Panc1 (cell line): ENCODE measurements around the gene GALR1. TPM values are rescaled to one million over a fixed set of nuclear protein-coding genes. Genes with fewer than 3 reads are reported as not detected.
A peak's percentile ranks its signal among the peaks of the same experiment; 100 is the strongest.

Experiments
- ATAC-seq: fragments of 200-7000 bp; cut with Tn5 transposase; 2 replicates; pipeline ENCODE4 v1.9.1; 2020; ENCODE audit warnings: mild to moderate bottlenecking, moderate library complexity
- BruUV-seq: library from RNA; stranded (reverse); fragments of 400-500 nt; replicated peaks from 2 replicates; lab custom pipeline; 2021; lab: Mats Ljungman, UMichigan
- CTCF ChIA-PET: fragments of 300-600 bp; sonication (Branson Sonifier 250); formaldehyde crosslinking; loops from one replicate; lab custom pipeline; 2022; ENCODE audit warnings: antibody characterized with exemption; lab: Charles Lee
- POLR2A ChIA-PET: fragments of 300-600 bp; sonication (Branson Sonifier 250); formaldehyde crosslinking; loops from one replicate; lab custom pipeline; 2022; ENCODE audit warnings: antibody characterized with exemption; lab: Charles Lee
- DNase-seq: peaks from one replicate; pipeline ENCODE4 v3.0.0-alpha.2; 2010; ENCODE audit warnings: low read depth, low spot score
- H3K27ac ChIP-seq: 2 replicates; pipeline ENCODE4 v1.5.1; 2011; ENCODE audit warnings: mild to moderate bottlenecking, low read length, inconsistent platforms
- H3K27me3 ChIP-seq: fragments of 200-500 bp; sonication (Bioruptor generic); 2 replicates; pipeline ENCODE4 v1.6.0; 2014; ENCODE audit warnings: low read length, inconsistent platforms; ENCODE audit not compliant: control insufficient read depth, insufficient read depth
- H3K36me3 ChIP-seq: fragments of 200-500 bp; sonication (Bioruptor generic); 2 replicates; pipeline ENCODE4 v1.5.1; 2014; ENCODE audit warnings: inconsistent platforms, mild to moderate bottlenecking, low read length, moderate library complexity; ENCODE audit not compliant: control insufficient read depth, insufficient read depth
- H3K4me1 ChIP-seq: 2 replicates; pipeline ENCODE4 v1.5.1; 2011; ENCODE audit warnings: inconsistent platforms, mild to moderate bottlenecking, low read length, moderate library complexity; ENCODE audit not compliant: control insufficient read depth, insufficient read depth
- H3K4me3 ChIP-seq, 2 experiments: 2 replicates each; pipeline ENCODE4 v1.5.1; 2011 to 2012; ENCODE audit warnings: low read depth in 2 of 2, low read length in 2 of 2, mild to moderate bottlenecking in 2 of 2, inconsistent platforms in 1 of 2, moderate library complexity in 1 of 2
- H3K9me3 ChIP-seq: fragments of 200-500 bp; sonication (Bioruptor generic); 2 replicates; pipeline ENCODE4 v1.5.1; 2014; ENCODE audit warnings: low read depth, mild to moderate bottlenecking, inconsistent platforms, low read length, moderate library complexity; ENCODE audit not compliant: control insufficient read depth, insufficient read depth
- POLR2AphosphoS5 ChIP-seq: IDR thresholded peaks from 2 replicates; pipeline ENCODE4 v1.6.1; 2012; ENCODE audit warnings: mild to moderate bottlenecking, low read depth, low read length, moderate library complexity
- SIN3A ChIP-seq: IDR thresholded peaks from 2 replicates; pipeline ENCODE4 v1.6.1; 2012; ENCODE audit warnings: low read depth, mild to moderate bottlenecking, low read length, moderate library complexity, borderline replicate concordance; ENCODE audit not compliant: insufficient read depth
- TCF7L2 ChIP-seq: IDR thresholded peaks from 2 replicates; pipeline ENCODE4 v1.6.1; 2011; ENCODE audit warnings: mild to moderate bottlenecking, low read depth, low read length, inconsistent platforms
- in situ Hi-C: cut with HindIII; loops from 2 replicates; pipeline ENCODE4 v1.10.0; 2016; ENCODE audit warnings: low sequenced_read_pairs, low pct_unique_long_range_greater_than_20kb
- intact Hi-C: fragments of 100-400 bp; cut with micrococcal nuclease; formaldehyde crosslinking; loops from one replicate; pipeline ENCODE4 v1.10.0; 2022; ENCODE audit not compliant: unreplicated experiment
- total RNA-seq: library from RNA; stranded (reverse); gene quantifications from one replicate; pipeline ENCODE4 v1.2.1, GENCODE V29; 2021; ENCODE audit not compliant: unreplicated experiment
- TF ChIP-seq, protein P1 (sequence below), 2 experiments: IDR thresholded peaks; 2 replicates each; pipeline ENCODE4 v1.6.1; 2011 to 2012; ENCODE audit warnings: low read depth in 2 of 2, control low read depth in 1 of 2, low read length in 1 of 2, mild to moderate bottlenecking in 1 of 2, moderate library complexity in 1 of 2; ENCODE audit not compliant: insufficient read depth in 1 of 2
- TF ChIP-seq, protein P2 (sequence below): fragments of 450-650 bp; IDR thresholded peaks from 2 replicates; pipeline ENCODE4 v1.5.1; 2017; ENCODE audit warnings: mild to moderate bottlenecking

GALR1 gene
- total RNA-seq, 1 experiment from 2014 or later, result not detected

DNA sequence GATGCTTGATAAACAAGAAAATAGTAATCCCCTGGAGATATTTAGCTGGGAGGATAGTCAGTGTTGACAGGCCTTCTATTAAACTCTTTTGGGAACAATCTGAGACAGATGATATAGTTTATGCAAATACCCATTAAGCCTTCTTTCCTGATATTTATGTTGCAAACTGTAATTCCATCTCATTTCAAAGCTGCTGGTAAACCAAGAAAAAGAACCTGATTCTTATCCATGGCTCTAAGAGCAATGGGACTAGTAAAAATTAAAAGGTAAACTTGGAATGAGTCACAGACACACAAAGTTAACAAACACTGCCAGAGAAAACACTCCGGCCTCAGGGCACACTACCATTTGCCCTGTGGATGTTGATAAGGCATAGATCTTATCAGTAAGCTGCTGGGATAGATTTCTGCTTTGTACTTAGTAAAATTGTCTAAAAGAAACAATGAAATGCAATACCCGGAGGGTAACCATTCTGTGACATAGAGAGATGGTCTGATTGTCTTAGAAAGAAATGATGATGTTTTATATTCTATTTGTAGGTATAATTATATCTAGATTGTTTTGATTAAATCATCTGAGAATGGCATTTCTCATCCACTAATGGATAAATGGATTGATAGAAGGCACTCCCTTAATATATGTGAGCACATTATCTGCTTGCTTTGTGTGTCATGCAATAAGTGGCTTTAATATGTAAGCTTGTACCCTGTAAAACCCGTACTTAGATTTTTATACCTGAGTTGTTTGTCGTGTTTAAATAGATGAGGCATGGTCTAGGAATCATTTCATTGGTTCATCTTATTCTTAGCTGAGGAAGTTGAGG is 13.2 kb downstream of the GALR1 start:
- DNase-seq, result no peak
- ATAC-seq, result peak; percentile 94
- POLR2A ChIA-PET, result no interaction called here
- CTCF ChIA-PET, result no interaction called here
- no peaks in the 10 kb centered on the region for H3K9me3 ChIP-seq
- peak overlapping the region; percentile 26; the same call in 1 of the 2 replicates for H3K27ac ChIP-seq
- H3K27me3 ChIP-seq, result no peaks in the 10 kb centered on the region
- H3K4me1 ChIP-seq, result peaks cover 18% of the 10 kb centered on the region; the same call in 1 of the 2 replicates
- no peak overlapping the region for H3K4me3 ChIP-seq
- in situ Hi-C loops, result no loop called here
- TF ChIP-seq SIN3A, result no peak
- peak; percentile 77; the same call in 1 of the 2 replicates for TF ChIP-seq POLR2AphosphoS5
- TF ChIP-seq TCF7L2, result peak; percentile 98
- TF ChIP-seq, protein P1, sequence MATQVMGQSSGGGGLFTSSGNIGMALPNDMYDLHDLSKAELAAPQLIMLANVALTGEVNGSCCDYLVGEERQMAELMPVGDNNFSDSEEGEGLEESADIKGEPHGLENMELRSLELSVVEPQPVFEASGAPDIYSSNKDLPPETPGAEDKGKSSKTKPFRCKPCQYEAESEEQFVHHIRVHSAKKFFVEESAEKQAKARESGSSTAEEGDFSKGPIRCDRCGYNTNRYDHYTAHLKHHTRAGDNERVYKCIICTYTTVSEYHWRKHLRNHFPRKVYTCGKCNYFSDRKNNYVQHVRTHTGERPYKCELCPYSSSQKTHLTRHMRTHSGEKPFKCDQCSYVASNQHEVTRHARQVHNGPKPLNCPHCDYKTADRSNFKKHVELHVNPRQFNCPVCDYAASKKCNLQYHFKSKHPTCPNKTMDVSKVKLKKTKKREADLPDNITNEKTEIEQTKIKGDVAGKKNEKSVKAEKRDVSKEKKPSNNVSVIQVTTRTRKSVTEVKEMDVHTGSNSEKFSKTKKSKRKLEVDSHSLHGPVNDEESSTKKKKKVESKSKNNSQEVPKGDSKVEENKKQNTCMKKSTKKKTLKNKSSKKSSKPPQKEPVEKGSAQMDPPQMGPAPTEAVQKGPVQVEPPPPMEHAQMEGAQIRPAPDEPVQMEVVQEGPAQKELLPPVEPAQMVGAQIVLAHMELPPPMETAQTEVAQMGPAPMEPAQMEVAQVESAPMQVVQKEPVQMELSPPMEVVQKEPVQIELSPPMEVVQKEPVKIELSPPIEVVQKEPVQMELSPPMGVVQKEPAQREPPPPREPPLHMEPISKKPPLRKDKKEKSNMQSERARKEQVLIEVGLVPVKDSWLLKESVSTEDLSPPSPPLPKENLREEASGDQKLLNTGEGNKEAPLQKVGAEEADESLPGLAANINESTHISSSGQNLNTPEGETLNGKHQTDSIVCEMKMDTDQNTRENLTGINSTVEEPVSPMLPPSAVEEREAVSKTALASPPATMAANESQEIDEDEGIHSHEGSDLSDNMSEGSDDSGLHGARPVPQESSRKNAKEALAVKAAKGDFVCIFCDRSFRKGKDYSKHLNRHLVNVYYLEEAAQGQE (IDR thresholded peaks at IDR 0.05; ENCODE audit: insufficient read depth in 1 of 2, low read depth in 2 of 2, low read length in 1 of 2), result no peak
- TF ChIP-seq, protein P2, sequence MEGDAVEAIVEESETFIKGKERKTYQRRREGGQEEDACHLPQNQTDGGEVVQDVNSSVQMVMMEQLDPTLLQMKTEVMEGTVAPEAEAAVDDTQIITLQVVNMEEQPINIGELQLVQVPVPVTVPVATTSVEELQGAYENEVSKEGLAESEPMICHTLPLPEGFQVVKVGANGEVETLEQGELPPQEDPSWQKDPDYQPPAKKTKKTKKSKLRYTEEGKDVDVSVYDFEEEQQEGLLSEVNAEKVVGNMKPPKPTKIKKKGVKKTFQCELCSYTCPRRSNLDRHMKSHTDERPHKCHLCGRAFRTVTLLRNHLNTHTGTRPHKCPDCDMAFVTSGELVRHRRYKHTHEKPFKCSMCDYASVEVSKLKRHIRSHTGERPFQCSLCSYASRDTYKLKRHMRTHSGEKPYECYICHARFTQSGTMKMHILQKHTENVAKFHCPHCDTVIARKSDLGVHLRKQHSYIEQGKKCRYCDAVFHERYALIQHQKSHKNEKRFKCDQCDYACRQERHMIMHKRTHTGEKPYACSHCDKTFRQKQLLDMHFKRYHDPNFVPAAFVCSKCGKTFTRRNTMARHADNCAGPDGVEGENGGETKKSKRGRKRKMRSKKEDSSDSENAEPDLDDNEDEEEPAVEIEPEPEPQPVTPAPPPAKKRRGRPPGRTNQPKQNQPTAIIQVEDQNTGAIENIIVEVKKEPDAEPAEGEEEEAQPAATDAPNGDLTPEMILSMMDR, result no peak
- no TSS peak for BruUV-seq
- H3K36me3 ChIP-seq, result no peaks in the 10 kb centered on the region
- intact Hi-C loops, result no loop called here

DNA sequence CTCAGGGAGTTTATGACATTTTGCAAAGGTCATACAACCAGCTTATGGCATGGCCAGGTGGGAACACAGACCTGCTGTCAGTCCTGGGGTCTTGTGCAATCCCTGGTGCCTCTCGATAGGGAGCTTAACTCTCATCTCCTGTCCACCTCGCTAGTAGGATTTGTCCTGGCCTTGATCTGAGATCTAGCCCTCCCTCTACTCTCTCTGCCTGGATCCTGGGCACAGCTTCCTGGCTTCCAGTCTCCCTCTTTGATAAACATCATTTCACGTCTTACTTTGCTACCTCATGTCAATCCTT is 13.8 kb downstream of the GALR1 start:
- POLR2A ChIA-PET, result no interaction called here
- peak overlapping the region; percentile 26; the same call in 1 of the 2 replicates for H3K27ac ChIP-seq
- intact Hi-C loops, result no loop called here
- BruUV-seq, result no TSS peak
- H3K9me3 ChIP-seq, result no peaks in the 10 kb centered on the region
- DNase-seq (no peak), ATAC-seq (no peak)
- CTCF ChIA-PET, result no interaction called here
- H3K4me1 ChIP-seq, result peaks cover 18% of the 10 kb centered on the region; the same call in 1 of the 2 replicates
- H3K4me3 ChIP-seq, result no peak overlapping the region
- in situ Hi-C loops, result no loop called here
- no peak for TF ChIP-seq SIN3A
- TF ChIP-seq POLR2AphosphoS5, result no peak
- no peaks in the 10 kb centered on the region for H3K36me3 ChIP-seq
- H3K27me3 ChIP-seq, result no peaks in the 10 kb centered on the region; the same call in 1 of the 2 replicates

DNA sequence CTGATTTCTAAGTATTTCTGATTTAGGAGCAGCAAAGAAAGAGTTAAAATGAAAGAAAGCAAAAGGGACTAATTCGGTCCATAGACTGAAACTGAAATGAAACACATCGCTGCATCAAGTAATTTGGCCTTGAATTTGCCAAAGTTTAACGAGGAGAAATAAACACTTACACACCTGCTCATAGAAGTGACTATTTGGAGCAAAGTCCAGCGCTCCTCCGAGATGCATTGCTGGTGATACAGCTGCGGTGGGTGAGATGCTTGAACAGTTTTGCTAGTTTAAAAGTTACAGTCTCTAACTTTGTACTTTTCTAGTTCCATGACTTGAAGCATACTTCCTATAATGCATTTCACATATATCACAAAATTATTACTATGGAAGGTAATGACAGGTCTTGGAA is 18.3 kb downstream of the GALR1 start:
- peaks cover 20% of the 10 kb centered on the region for H3K27me3 ChIP-seq
- H3K27ac ChIP-seq, result no peak overlapping the region
- H3K9me3 ChIP-seq, result no peaks in the 10 kb centered on the region
- ATAC-seq (no peak), DNase-seq (no peak)
- CTCF ChIA-PET, result no interaction called here
- intact Hi-C loops, result no loop called here
- no peaks in the 10 kb centered on the region for H3K36me3 ChIP-seq
- H3K4me1 ChIP-seq, result peaks cover 10% of the 10 kb centered on the region; the same call in 1 of the 2 replicates
- TF ChIP-seq, protein P2, result no peak
- TF ChIP-seq SIN3A, result no peak
- TF ChIP-seq TCF7L2, result no peak
- TF ChIP-seq, protein P1 (IDR thresholded peaks at IDR 0.05; ENCODE audit: insufficient read depth in 1 of 2, low read depth in 2 of 2, low read length in 1 of 2), result no peak
- TF ChIP-seq POLR2AphosphoS5, result no peak
- POLR2A ChIA-PET, result no interaction called here
- BruUV-seq, result no TSS peak
- H3K4me3 ChIP-seq, result no peak overlapping the region
- in situ Hi-C loops, result no loop called here
